ENCODE data around the gene ENPP1.

DNA sequence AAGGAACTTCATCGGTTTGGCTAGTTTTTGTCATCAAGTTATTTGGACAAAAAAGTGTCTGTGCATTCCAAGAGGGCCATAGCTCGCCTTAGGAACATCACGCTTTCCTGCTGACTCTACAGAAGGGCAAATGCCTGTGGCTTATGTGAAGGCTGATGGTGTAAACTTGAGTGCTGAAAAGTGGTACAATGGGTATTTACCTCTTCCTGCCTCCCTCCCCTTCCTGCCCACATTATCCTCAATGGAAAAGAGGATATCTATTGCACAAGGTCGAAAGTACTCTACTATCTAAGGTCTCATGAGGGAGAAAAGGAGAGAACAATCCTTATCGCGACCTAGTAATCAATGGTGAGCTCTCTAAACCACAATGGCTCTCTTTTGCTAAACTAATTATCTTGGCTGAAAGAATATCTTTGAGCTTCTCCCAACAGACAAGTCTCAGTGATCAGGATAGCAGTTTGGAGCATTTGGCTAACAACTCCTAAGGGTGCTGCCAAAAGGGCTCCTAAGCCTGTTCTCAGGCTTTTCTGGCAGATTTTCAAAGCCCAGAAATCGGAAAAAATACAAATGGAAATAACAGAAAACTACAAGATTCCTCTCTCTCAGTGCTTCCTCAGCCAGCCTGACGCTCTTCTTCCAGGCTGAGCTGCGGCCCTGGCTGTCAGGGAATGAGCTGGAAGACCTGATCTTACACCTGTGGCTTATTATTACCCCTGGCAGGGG, 42.6 kb upstream of the ENPP1 start:
- TF ChIP-seq, protein P1, sequence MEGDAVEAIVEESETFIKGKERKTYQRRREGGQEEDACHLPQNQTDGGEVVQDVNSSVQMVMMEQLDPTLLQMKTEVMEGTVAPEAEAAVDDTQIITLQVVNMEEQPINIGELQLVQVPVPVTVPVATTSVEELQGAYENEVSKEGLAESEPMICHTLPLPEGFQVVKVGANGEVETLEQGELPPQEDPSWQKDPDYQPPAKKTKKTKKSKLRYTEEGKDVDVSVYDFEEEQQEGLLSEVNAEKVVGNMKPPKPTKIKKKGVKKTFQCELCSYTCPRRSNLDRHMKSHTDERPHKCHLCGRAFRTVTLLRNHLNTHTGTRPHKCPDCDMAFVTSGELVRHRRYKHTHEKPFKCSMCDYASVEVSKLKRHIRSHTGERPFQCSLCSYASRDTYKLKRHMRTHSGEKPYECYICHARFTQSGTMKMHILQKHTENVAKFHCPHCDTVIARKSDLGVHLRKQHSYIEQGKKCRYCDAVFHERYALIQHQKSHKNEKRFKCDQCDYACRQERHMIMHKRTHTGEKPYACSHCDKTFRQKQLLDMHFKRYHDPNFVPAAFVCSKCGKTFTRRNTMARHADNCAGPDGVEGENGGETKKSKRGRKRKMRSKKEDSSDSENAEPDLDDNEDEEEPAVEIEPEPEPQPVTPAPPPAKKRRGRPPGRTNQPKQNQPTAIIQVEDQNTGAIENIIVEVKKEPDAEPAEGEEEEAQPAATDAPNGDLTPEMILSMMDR (IDR thresholded peaks at IDR 0.05): no peak
- TF ChIP-seq EP300 (IDR thresholded peaks at IDR 0.05) (no peak), POLR2AphosphoS5 (IDR thresholded peaks at IDR 0.05) (no peak), POLR2A (IDR thresholded peaks at IDR 0.05; ENCODE audit: low read depth) (no peak)

Data from esophagus muscularis mucosa (tissue), 4 donors.